ENCODE data around the gene KLK10. TPM values are rescaled to one million over a fixed set of nuclear protein-coding genes. Genes with fewer than 3 reads are reported as not detected.

The KLK10 gene
- total RNA-seq, 2 donors from 2014 or later = not detected

DNA sequence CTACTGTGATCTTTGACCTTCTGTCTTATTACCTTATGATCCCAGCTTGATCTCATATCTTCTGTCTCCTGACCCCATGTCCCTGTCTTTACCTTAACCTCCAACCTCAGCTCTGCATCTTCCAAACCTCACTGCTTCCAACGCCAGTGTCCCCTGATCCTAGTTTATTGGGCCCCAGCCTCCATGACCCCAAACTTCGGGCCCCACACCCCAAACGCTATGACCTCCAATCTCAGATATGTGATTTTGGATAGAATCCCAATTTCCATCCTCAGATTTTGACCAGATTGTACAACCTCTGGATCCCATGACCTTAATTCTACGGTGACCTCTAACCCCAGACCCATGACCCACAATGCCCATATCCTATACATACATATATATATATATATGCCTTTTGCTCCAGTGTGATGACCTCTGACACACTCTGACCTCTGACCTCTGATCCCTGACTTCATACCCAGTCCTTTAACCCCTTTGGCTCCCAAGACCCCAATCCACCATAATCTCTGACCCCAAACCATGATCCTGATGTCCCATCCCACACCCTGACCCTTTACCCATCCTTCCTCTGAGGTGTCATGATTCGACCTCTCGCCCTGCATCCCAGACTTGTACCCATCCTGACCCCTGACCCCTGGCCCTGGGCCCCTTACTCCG is 11.8 kb upstream of the KLK10 start:
- Mint-ChIP-seq H3K9me3 (no peaks in the 10 kb centered on the region), H3K36me3 (no peaks in the 10 kb centered on the region), H3K27ac (no peak overlapping the region)
- no peak for DNase-seq (ENCODE audit: low spot score in 2 of 2)
- no peak for ATAC-seq

DNA sequence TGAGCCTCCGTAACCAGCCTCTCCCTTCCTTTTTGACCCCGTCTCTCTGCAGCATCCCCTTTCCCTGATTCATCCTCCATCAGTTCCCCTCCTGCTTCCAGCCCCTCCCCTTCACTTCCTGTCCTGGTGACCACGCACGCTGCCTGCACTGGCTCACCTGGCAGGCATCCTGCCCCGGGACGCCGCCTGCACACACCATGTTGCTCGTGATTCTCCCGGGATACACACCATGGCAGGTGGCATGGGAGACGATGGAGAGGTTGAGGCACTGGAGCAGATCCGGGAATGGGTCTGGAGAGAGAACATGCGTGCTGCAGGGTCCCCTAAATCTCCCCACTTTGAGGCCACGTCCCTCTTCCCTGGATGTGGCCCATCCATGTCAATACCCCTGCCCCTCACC is 11.1 kb upstream of the KLK10 start:
- DNase-seq (ENCODE audit: low spot score in 2 of 2) (no peak), ATAC-seq (no peak)
- no peak overlapping the region for H3K27ac Mint-ChIP-seq
- no peaks in the 10 kb centered on the region for H3K9me3 Mint-ChIP-seq
- no peaks in the 10 kb centered on the region for H3K36me3 Mint-ChIP-seq

DNA sequence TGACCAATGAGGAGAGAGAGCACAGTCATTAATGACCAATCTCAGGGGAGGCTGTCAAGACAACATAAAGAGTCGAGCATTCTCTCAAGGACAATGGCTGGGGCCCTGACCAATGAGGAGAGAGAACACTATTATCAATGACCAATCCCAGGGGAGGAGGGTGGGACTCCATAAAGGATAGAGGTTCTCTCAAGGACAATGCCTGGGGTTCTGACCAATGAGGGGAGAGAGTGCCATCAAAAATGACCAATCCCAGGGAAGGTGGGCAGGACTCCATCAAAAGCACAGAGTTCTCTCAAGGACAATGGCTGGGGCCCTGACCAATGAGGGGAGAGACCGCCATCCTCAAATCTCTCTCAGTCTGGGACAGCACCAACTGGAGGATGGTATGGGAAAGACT is 10.2 kb upstream of the KLK10 start:
- Mint-ChIP-seq H3K36me3 (no peaks in the 10 kb centered on the region), H3K27ac (no peak overlapping the region), H3K9me3 (no peaks in the 10 kb centered on the region)
- ATAC-seq (no peak), DNase-seq (ENCODE audit: low spot score in 2 of 2) (no peak)

DNA sequence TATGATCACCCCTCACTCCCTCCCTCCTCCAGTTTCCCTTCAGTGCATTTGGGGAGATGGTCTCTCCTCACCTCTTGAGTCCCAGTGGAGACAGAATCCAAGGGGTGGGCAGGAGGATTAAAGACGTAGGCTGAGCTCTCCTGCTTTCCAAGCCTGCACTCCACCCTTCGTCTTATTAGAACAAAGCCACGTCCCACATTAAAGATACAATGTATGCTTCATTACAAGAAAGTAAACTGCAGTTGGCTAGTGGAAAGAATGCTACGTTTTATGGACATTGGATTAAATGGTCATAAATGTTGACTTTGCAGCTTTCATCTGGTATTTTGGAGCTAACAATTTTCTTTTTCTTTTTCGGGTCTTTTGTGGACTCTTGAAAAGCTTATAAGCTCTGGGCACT is 8.4 kb upstream of the KLK10 start:
- H3K9me3 Mint-ChIP-seq = no peaks in the 10 kb centered on the region
- no peak overlapping the region for H3K27ac Mint-ChIP-seq
- ATAC-seq (no peak), DNase-seq (ENCODE audit: low spot score in 2 of 2) (no peak)
- no peaks in the 10 kb centered on the region for H3K36me3 Mint-ChIP-seq

DNA sequence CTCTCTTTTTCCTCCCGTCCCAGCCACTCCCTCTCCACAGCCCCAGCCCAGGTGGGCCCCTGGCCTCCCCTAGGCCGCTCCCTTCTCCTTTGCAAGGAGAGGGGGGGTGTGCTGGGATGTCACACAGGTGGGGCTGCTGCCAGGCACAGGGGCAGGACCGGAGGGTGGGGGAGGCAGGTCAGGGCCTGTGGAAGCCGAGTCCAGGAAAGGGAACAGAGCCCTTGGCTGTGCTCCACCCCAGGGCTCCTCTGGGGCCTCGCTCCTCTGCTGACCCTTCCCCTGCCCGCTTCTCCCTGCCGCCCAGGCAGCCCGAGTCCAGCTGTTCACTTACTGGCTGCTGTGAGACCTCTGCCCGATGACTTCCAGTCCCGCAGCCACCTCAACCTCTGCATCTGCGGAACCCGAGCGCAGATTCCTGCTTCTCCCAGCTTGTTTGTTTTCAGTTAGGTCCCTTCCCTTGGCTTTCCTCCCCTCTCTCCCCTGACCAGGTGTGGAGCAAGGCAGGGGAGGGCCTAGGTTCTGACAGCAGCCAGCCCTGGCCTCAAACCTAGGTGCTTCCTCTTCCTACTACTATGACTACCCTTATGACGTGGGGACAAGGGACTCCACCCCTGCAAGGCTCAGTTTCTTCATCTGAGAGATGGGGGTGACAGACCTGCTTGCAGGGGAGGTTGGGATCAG is 7.8 kb upstream of the KLK10 start:
- H3K9me3 Mint-ChIP-seq = no peaks in the 10 kb centered on the region
- DNase-seq (ENCODE audit: low spot score in 2 of 2) (no peak), ATAC-seq (no peak)
- no peaks in the 10 kb centered on the region for H3K36me3 Mint-ChIP-seq
- no peak overlapping the region for H3K27ac Mint-ChIP-seq

DNA sequence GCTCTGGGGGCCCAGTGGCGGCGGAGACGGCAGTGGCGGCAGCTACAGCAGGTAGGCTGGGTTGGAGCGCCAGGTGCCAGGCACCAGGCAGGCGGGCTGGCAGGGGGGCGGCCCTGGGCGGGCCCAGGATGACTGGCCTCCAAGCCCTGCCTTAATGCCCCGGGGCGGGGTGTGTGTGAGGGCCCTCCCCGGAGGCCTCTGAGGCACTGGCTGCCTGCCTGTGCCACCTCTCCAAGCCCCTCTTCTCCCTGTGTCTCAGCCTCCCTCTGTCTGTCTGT is 7.0 kb upstream of the KLK10 start, which contains the start of gene KLK11:
KLK11 (minus strand) TSS at position 63 of the 278 bp plus-strand sequence. CDS start 985 bp downstream, outside the sequence.
- DNase-seq (ENCODE audit: low spot score in 2 of 2) (no peak), ATAC-seq (peak in 1 of 2 donors; percentile 16)
- H3K36me3 Mint-ChIP-seq = no peaks in the 10 kb centered on the region
- H3K9me3 Mint-ChIP-seq = no peaks in the 10 kb centered on the region
- H3K27ac Mint-ChIP-seq = no peak within 1 kb of the TSS

DNA sequence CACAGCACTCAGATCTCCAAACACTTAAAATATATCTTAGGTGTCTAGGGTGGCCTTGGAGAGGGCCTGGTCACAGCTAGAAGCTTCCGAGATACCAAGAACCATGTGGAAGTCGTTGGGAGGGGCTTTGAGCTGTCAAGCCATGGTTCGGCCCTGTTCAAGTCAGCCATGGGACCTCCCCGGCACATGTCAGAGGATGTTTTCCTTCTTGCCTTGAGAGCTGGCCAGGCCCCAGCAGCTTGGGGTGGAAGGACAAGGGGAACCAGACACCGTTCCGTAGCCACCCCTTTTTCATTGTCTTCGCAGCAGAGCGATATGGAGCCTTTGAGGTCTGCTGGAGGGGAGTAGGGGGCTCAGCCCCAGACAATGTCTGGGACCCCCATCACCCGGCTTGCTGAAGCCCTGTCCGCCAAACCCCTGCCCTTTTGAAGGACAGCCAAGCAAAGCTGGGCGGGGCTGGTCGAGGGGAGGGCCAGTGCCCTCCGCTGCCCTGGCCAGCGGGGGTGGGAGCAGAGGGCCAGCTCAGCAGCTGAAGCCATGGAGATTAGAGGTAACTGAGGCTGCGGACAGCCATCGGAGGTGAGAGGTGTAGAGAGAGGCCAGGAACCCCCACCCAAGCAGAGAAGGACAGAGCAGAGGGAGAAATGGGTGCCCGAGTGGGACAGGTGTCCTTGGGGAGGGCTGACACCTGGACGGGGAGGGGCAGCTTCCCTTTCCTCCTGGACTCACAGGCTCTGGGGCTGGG is 6.5 kb upstream of the KLK10 start:
- DNase-seq (ENCODE audit: low spot score in 2 of 2) (no peak), ATAC-seq (no peak)
- H3K27ac Mint-ChIP-seq = no peak overlapping the region
- no peaks in the 10 kb centered on the region for H3K9me3 Mint-ChIP-seq
- H3K36me3 Mint-ChIP-seq = no peaks in the 10 kb centered on the region

DNA sequence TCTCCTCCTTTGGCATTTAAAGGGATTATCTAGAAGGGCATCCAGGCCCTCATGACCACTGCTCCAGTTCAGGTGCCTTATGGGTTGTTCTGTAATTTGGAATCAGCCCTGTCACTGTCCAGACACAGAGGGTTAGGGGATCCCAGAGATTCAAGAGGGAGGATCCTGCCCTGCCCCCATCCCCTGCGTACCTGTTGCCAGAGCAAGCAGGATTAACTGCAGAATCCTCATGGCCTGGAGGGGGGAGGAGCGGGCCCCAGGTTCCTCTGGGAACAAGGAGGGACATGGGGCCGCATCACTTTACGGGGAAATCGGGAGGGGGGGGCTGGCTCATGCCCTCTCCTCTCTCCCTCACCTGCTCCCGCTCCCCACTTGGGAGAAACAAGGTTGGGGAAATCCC is 5.9 kb upstream of the KLK10 start:
- no peak for DNase-seq (ENCODE audit: low spot score in 2 of 2)
- no peaks in the 10 kb centered on the region for H3K36me3 Mint-ChIP-seq
- no peak for ATAC-seq
- no peak overlapping the region for H3K27ac Mint-ChIP-seq
- no peaks in the 10 kb centered on the region for H3K9me3 Mint-ChIP-seq

DNA sequence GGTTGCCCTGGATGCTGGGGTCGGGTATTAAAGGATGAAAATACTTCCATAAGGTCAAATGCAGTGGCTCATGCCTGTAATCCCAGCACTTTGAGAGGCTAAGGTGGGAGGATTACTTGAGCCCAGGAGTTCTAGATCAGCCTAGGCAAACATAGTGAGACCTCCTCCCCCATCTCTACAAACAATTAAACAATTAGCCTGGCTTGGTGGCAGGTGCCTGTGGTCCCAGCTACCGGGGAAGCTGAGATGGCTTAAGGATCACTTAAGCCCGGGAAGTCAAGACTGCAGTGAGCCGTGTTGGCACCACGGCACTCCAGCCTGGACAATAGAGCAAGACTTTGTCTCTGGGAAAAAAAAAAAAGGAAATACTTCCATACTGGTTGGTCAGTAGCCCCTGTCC is 5.4 kb upstream of the KLK10 start:
- ATAC-seq = no peak
- Mint-ChIP-seq H3K9me3 (no peaks in the 10 kb centered on the region), H3K36me3 (no peaks in the 10 kb centered on the region), H3K27ac (no peak overlapping the region)
- no peak for DNase-seq (ENCODE audit: low spot score in 2 of 2)

DNA sequence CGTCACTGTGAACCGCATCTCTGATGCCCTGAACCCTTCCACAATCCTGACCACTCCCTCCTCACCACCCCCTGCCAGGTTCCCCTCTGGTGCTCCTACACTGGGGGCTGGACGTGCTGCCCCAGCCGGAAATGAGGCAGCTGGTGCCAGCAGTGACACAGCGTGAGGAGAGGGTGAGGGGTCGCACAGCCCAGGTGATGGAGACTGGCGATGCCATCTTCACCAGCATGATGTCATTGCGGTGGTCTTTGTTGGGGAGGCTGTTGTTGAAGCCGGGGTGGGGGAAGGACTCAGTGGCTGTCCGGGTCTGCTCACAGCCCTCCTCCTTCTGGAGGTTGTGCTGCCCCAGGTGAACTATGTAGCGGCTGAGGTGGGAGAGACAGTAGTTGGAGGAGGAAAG is 4.4 kb upstream of the KLK10 start:
- DNase-seq (ENCODE audit: low spot score in 2 of 2) (no peak), ATAC-seq (no peak)
- H3K9me3 Mint-ChIP-seq = no peaks in the 10 kb centered on the region
- no peak overlapping the region for H3K27ac Mint-ChIP-seq
- H3K36me3 Mint-ChIP-seq = no peaks in the 10 kb centered on the region

DNA sequence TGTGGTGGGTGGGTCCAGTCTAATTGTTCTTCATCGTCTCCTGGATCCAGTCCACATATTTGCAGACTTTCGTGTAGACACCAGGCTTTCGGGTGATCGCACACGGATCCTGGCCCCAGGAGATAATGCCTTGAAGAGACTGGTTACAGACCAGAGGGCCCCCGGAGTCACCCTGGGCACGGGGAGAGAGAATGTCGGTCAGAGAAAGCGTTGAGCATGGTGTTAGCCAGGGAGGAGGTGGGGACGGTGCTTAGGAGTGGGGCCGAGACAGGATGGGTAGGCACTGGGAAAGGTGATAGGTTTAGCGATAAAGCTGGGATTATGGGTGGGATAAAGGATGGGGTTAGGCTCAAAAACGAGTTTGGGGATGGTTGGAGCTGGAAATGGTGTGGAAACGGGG is 3.0 kb upstream of the KLK10 start:
- no peak for DNase-seq (ENCODE audit: low spot score in 2 of 2)
- no peaks in the 10 kb centered on the region for H3K9me3 Mint-ChIP-seq
- H3K27ac Mint-ChIP-seq = no peak overlapping the region
- H3K36me3 Mint-ChIP-seq = peaks cover 0 to 5% of the 10 kb centered on the region in 2 donors
- no peak for ATAC-seq

DNA sequence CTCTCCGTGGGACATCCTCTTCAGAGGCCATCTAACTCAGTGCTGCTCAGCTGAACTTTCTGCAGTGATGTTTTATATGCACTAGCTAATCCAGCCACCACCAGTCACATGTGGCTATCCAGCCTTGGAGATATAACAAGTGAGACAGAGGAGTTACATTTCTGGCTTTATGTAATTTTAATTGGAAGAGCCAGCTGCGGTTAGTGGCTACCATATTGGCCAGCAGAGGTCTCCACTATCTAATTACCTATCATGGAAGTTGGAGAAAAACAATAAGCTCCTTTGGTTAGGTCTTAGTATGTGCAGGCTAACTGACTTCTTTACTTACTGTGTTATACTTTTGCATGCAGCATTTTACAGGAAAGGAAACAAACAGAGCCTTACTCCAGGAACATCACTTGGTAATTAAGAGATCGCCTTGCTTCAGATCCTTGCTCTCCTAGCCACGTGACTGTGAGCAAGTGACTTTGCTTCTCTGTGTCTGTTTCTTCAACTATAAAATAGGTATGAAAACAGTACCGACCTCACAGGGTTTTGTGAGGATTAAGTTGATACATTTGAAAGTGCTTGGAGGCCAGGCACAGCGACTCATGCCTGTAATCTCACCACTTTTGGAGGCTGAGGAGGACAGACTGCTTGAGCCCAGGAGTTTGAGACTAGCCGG is 1.6 kb upstream of the KLK10 start:
- no peak overlapping the region for H3K27ac Mint-ChIP-seq
- peak in 1 of 2 donors; percentile 25 for DNase-seq (ENCODE audit: low spot score in 2 of 2)
- peak in 1 of 2 donors; percentile 32 for ATAC-seq
- H3K9me3 Mint-ChIP-seq = no peaks in the 10 kb centered on the region
- H3K36me3 Mint-ChIP-seq = peaks cover 0 to 5% of the 10 kb centered on the region in 2 donors

DNA sequence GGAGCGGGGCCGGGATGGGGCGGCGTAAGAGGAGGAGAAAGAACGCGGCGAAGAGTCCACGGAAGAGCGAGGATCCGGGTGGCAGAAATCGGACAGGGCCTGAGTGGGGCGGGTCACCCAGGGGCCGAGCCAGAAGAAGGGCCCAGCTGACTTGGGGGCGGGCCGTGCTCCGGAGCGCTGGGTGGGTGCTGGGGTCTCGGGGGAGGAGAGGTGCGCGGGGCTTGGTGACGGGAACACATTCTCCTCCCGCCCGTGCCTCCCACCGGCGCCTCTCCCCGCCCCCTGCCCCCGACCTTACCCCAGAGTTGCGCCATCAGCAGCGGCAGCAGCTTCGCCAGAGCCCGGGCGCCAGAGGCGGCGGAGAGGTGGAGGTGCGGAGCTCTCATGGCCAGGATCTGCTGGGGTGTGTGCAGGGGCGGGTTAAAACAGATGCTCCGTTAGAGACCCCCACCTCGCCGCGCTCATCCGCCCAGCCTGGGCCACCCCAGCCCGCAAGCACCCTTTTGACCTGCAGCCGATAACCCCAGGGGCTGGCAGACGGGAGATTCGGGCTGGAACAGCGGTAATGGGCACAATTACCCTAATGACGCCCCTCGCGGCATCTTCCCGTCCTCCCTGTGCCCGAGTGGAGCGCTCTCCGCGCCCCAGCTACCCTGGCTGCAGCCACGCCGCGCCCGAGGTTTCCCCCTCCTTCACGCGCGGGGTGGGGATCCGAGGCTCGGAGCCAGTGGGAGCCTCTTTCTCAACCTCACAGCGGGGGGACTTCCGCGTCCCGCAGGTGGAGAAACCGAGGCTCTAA is 565 bp downstream of the KLK10 start:
- no peaks in the 10 kb centered on the region for H3K9me3 Mint-ChIP-seq
- no peak overlapping the region for H3K27ac Mint-ChIP-seq
- H3K36me3 Mint-ChIP-seq = peaks cover 0 to 5% of the 10 kb centered on the region in 2 donors
- DNase-seq (ENCODE audit: low spot score in 2 of 2) (no peak), ATAC-seq (peak in 1 of 2 donors; percentile 8)

DNA sequence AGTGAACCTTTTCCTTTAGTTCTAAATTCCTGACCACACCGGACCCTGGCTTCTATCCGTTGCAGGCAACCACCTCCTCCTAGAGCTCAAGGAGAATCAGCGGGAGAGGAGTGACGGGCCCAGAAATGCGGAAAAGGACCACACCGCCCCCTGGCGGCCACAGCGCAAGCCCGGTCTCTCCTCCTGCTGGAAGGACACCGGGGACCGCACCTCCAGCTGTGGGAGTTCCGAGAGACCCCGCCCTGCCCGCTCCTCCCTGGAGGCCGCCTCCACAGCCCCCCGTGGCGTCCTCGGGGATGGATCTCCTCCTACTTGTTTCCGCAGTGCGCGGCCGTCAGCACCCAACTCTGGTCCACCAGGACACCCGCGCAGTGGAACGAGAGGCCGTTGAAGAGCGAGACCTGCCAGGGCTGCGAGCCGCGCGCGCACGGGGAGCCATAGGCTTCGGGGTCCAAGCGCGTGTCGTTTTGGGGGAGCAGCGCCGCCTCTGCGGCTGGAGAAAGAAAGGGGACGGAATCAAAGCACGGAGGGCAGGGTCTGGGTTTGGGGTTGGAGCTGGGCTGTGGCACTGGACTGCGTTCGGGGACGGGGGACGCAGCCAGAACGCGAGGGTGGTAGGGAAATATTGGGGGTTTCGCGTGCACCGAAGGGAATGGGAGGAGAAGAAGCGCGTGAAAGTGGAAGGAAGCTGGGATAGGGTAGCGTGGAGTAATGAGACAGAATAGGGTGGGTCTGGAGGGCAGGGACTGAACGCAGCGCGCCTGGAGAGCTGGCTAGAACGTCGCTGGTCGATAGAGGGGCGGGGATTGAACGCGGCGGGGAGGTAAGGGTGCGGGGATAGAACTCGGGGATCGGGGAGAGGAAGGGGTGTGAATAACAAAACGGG is 2.5 kb downstream of the KLK10 start:
- Mint-ChIP-seq H3K36me3 (peaks cover 0 to 5% of the 10 kb centered on the region in 2 donors), H3K27ac (no peak overlapping the region), H3K9me3 (no peaks in the 10 kb centered on the region)
- peak in 1 of 2 donors; percentile 72 for DNase-seq (ENCODE audit: low spot score in 2 of 2)
- ATAC-seq = peak; percentile 59 to 77

DNA sequence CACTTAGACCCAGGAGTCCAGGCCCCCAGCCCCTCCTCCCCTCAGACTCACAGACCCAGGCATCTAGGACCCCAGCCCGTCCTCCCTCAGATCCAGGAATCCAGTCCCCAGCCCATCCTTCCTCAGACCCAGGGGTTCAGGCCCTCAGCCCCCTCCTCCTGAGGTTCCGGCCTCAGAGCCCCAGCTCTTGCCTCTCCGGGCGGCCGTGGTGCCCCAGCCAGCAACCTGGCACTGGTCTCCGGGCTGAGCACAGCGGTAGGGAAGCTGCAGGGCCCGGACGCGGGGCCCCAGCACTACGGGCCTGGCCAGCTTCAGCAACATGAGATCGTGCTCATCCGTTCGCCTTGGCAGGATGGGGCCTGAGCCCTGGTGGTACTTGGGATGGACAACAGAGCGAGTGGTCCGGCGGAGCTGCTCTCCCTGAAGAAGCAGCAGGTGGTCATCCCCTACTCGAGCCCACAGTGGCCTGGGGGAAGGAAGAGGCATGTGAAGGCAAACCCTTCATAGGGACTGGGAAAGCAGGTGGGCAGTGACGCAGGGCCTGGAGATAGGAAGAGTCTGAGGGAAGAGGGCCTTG is 3.7 kb downstream of the KLK10 start:
- ATAC-seq (no peak), DNase-seq (ENCODE audit: low spot score in 2 of 2) (no peak)
- Mint-ChIP-seq H3K27ac (no peak overlapping the region), H3K36me3 (peaks cover 0 to 5% of the 10 kb centered on the region in 2 donors), H3K9me3 (no peaks in the 10 kb centered on the region)
